Loucy (cell line): ENCODE results near the gene DNTTIP2.

Source experiments
- EZH2phosphoT487 ChIP-seq: fragments of 200-600 bp; IDR thresholded peaks from 2 replicates; pipeline ENCODE4 v1.6.1; 2018; ENCODE audit warnings: antibody characterized with exemption, mild to moderate bottlenecking, moderate library complexity, borderline replicate concordance
- TF ChIP-seq, protein P1 (sequence below): fragments of 200-600 bp; sonication (generic); conservative IDR thresholded peaks from 2 replicates; pipeline ENCODE4 v1.5.1; 2014; ENCODE audit warnings: mild to moderate bottlenecking, antibody characterized with exemption, low read length

DNA sequence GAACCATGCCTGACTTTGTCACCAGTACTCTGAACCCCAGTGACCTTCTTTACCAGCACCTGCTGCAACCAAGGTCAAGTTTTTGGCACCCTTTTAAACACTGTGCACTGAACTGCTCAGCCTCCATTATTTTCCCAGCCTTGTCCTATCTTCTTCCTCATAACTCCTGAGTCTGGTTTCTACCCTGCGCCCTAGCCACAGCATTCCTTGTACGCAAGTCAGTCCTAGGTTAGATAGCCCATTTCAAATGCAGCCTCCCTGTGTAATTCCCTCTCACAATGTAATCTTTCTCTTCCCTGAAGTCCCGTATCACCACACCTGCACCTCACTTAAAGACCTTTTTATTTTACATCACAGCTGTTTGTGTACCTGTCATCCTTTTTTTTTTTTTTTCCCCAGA is 37.2 kb downstream of the DNTTIP2 start:
- TF ChIP-seq, protein P1, sequence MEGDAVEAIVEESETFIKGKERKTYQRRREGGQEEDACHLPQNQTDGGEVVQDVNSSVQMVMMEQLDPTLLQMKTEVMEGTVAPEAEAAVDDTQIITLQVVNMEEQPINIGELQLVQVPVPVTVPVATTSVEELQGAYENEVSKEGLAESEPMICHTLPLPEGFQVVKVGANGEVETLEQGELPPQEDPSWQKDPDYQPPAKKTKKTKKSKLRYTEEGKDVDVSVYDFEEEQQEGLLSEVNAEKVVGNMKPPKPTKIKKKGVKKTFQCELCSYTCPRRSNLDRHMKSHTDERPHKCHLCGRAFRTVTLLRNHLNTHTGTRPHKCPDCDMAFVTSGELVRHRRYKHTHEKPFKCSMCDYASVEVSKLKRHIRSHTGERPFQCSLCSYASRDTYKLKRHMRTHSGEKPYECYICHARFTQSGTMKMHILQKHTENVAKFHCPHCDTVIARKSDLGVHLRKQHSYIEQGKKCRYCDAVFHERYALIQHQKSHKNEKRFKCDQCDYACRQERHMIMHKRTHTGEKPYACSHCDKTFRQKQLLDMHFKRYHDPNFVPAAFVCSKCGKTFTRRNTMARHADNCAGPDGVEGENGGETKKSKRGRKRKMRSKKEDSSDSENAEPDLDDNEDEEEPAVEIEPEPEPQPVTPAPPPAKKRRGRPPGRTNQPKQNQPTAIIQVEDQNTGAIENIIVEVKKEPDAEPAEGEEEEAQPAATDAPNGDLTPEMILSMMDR = no peak
- TF ChIP-seq EZH2phosphoT487 = no peak
